Measurements from ENCODE around the gene PANK1.

The PANK1 gene

DNA sequence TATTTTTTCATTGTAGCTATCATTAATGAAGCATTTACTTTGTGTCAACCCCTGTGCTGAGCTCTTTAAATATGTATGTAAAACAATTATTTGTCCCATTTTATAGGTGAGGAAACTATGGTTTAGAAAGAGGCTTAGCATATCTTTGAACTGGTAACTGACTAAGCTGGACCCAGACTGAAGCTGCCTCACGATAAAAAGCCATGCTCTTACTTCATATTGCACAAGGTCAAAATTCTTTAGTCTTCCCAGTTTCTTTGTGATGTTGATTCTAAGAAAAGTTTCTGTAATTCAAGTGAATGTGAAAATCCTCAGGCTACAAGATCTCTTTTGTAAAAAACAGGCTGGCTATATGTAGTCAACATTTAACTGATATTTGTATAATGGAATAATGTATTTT, 63.0 kb downstream of the PANK1 start:
- no peak for TF ChIP-seq ISL1 (CRISPR knock-in tag; IDR thresholded peaks at IDR 0.05)
- TF ChIP-seq, protein P1, sequence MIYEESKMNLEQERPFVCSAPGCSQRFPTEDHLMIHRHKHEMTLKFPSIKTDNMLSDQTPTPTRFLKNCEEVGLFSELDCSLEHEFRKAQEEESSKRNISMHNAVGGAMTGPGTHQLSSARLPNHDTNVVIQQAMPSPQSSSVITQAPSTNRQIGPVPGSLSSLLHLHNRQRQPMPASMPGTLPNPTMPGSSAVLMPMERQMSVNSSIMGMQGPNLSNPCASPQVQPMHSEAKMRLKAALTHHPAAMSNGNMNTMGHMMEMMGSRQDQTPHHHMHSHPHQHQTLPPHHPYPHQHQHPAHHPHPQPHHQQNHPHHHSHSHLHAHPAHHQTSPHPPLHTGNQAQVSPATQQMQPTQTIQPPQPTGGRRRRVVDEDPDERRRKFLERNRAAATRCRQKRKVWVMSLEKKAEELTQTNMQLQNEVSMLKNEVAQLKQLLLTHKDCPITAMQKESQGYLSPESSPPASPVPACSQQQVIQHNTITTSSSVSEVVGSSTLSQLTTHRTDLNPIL (CRISPR knock-in tag; IDR thresholded peaks at IDR 0.05; ENCODE audit: low read depth), result no peak
- TF ChIP-seq, protein P2, sequence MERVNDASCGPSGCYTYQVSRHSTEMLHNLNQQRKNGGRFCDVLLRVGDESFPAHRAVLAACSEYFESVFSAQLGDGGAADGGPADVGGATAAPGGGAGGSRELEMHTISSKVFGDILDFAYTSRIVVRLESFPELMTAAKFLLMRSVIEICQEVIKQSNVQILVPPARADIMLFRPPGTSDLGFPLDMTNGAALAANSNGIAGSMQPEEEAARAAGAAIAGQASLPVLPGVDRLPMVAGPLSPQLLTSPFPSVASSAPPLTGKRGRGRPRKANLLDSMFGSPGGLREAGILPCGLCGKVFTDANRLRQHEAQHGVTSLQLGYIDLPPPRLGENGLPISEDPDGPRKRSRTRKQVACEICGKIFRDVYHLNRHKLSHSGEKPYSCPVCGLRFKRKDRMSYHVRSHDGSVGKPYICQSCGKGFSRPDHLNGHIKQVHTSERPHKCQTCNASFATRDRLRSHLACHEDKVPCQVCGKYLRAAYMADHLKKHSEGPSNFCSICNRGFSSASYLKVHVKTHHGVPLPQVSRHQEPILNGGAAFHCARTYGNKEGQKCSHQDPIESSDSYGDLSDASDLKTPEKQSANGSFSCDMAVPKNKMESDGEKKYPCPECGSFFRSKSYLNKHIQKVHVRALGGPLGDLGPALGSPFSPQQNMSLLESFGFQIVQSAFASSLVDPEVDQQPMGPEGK (CRISPR knock-in tag; IDR thresholded peaks at IDR 0.05; ENCODE audit: borderline replicate concordance), result no peak
- no peak for TF ChIP-seq ZFP3 (CRISPR knock-in tag; IDR thresholded peaks at IDR 0.05)
- TF ChIP-seq CSDC2 (CRISPR knock-in tag; IDR thresholded peaks at IDR 0.05), result no peak
- TF ChIP-seq PPARA (CRISPR knock-in tag; IDR thresholded peaks at IDR 0.05; ENCODE audit: borderline replicate concordance), result no peak
- no peak for TF ChIP-seq ESRRG (CRISPR knock-in tag; IDR thresholded peaks at IDR 0.05)
- no peak for TF ChIP-seq ZC3H10 (CRISPR knock-in tag; IDR thresholded peaks at IDR 0.05)
- TF ChIP-seq RARB (CRISPR knock-in tag; IDR thresholded peaks at IDR 0.05), result no peak
- no peak for TF ChIP-seq TCF4 (CRISPR knock-in tag; IDR thresholded peaks at IDR 0.05; ENCODE audit: borderline replicate concordance)
- TF ChIP-seq, protein P3, sequence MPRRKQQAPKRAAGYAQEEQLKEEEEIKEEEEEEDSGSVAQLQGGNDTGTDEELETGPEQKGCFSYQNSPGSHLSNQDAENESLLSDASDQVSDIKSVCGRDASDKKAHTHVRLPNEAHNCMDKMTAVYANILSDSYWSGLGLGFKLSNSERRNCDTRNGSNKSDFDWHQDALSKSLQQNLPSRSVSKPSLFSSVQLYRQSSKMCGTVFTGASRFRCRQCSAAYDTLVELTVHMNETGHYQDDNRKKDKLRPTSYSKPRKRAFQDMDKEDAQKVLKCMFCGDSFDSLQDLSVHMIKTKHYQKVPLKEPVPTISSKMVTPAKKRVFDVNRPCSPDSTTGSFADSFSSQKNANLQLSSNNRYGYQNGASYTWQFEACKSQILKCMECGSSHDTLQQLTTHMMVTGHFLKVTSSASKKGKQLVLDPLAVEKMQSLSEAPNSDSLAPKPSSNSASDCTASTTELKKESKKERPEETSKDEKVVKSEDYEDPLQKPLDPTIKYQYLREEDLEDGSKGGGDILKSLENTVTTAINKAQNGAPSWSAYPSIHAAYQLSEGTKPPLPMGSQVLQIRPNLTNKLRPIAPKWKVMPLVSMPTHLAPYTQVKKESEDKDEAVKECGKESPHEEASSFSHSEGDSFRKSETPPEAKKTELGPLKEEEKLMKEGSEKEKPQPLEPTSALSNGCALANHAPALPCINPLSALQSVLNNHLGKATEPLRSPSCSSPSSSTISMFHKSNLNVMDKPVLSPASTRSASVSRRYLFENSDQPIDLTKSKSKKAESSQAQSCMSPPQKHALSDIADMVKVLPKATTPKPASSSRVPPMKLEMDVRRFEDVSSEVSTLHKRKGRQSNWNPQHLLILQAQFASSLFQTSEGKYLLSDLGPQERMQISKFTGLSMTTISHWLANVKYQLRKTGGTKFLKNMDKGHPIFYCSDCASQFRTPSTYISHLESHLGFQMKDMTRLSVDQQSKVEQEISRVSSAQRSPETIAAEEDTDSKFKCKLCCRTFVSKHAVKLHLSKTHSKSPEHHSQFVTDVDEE (CRISPR knock-in tag; IDR thresholded peaks at IDR 0.05), result no peak
- no peak for TF ChIP-seq TOX (CRISPR knock-in tag; IDR thresholded peaks at IDR 0.05; ENCODE audit: borderline replicate concordance)
- no peak for TF ChIP-seq ZNF70 (CRISPR knock-in tag; IDR thresholded peaks at IDR 0.05)
- TF ChIP-seq, protein P4, sequence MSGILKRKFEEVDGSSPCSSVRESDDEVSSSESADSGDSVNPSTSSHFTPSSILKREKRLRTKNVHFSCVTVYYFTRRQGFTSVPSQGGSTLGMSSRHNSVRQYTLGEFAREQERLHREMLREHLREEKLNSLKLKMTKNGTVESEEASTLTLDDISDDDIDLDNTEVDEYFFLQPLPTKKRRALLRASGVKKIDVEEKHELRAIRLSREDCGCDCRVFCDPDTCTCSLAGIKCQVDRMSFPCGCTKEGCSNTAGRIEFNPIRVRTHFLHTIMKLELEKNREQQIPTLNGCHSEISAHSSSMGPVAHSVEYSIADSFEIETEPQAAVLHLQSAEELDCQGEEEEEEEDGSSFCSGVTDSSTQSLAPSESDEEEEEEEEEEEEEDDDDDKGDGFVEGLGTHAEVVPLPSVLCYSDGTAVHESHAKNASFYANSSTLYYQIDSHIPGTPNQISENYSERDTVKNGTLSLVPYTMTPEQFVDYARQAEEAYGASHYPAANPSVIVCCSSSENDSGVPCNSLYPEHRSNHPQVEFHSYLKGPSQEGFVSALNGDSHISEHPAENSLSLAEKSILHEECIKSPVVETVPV (CRISPR knock-in tag; IDR thresholded peaks at IDR 0.05), result no peak
- TF ChIP-seq ZNF565 (CRISPR knock-in tag; conservative IDR thresholded peaks at IDR 0.05; ENCODE audit: low read depth), result no peak
- no peak for ATAC-seq

DNA sequence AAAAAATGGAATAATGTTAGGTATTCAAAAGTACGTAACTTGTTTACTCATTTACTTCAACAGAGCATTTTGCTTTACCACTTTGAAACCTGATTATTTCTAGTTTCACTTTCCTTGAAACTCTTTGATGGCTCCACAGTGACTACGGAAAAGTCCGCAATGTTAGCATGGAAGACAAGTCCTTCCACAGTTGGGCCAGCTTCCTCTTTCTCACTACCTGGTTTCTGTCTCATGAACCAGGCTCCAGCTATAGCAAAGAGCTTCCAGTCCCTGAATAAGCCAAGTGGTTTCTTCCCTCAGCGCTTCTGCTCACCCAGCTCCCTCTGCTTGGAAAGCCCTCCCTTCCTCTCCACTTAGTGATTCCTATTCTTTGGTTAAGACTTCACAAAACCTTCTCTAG, 64.8 kb downstream of the PANK1 start:
- TF ChIP-seq, protein P4 (CRISPR knock-in tag; IDR thresholded peaks at IDR 0.05), result no peak
- no peak for TF ChIP-seq ZC3H10 (CRISPR knock-in tag; IDR thresholded peaks at IDR 0.05)
- no peak for ATAC-seq

DNA sequence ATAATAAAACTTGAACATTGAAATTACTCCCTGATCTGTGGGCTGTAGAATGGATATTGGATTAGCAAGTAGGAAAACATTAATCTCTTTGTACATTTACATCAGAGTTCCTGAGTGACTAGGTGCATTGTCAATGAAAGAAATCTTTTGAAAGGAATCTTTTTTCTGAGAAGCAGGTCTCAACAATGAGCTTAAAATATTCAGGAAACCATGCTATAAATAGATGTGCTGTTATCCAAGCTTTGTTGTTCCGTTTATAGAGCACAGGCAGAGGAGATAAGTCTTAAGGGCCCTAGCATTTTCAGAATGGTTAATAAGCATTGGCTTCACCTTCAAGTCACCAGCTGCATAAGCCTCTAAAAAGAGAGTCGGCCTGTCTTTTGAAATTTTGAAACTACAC, 68.3 kb downstream of the PANK1 start:
- no peak for ATAC-seq
- TF ChIP-seq, protein P2 (CRISPR knock-in tag; IDR thresholded peaks at IDR 0.05; ENCODE audit: borderline replicate concordance), result no peak

DNA sequence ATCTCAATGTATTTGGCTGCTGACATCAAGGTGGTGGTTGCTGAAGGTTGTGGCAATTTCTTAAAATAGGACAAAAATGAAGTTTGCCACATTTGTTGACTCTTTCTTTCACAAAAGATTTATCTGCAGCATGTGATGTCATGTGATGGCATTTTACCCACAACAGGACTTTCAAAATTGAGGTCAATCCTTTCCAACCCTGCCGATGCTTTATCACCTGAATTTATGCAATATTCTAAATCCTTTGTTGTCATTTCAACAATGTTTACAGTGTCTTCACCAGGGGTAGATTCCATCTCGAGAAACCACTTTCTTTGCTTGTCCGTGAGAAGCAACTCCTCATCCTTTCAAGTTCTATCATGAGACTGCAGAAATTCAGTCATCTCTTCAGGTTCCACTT, 69.0 kb downstream of the PANK1 start:
- ATAC-seq, result no peak

More for the DNA sequence above, 69.0 kb downstream of the PANK1 start:
- TF ChIP-seq ESRRG (CRISPR knock-in tag; IDR thresholded peaks at IDR 0.05) (no peak), ZFP3 (CRISPR knock-in tag; IDR thresholded peaks at IDR 0.05) (no peak), ISL1 (CRISPR knock-in tag; IDR thresholded peaks at IDR 0.05) (no peak), TOX (CRISPR knock-in tag; IDR thresholded peaks at IDR 0.05; ENCODE audit: borderline replicate concordance) (no peak), ZFP30 (CRISPR knock-in tag; IDR thresholded peaks at IDR 0.05) (no peak), ZNF8 (CRISPR knock-in tag; IDR thresholded peaks at IDR 0.05) (no peak), ZNF70 (CRISPR knock-in tag; IDR thresholded peaks at IDR 0.05) (no peak), ZNF565 (CRISPR knock-in tag; conservative IDR thresholded peaks at IDR 0.05; ENCODE audit: low read depth) (no peak)
- TF ChIP-seq, protein P4 (CRISPR knock-in tag; IDR thresholded peaks at IDR 0.05), result no peak
- TF ChIP-seq, protein P2 (CRISPR knock-in tag; IDR thresholded peaks at IDR 0.05; ENCODE audit: borderline replicate concordance), result no peak
- TF ChIP-seq, protein P5, sequence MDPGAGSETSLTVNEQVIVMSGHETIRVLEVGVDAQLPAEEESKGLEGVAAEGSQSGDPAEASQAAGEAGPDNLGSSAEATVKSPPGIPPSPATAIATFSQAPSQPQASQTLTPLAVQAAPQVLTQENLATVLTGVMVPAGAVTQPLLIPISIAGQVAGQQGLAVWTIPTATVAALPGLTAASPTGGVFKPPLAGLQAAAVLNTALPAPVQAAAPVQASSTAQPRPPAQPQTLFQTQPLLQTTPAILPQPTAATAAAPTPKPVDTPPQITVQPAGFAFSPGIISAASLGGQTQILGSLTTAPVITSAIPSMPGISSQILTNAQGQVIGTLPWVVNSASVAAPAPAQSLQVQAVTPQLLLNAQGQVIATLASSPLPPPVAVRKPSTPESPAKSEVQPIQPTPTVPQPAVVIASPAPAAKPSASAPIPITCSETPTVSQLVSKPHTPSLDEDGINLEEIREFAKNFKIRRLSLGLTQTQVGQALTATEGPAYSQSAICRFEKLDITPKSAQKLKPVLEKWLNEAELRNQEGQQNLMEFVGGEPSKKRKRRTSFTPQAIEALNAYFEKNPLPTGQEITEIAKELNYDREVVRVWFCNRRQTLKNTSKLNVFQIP (CRISPR knock-in tag; IDR thresholded peaks at IDR 0.05; ENCODE audit: borderline replicate concordance, low read depth), result no peak

Measured in SK-N-SH treated with all-trans-retinoic acid at 6 μM for 48 hours (cell line).